HCT116 (cell line): ENCODE measurements around the gene CHMP4B. TPM values are rescaled to one million over a fixed set of nuclear protein-coding genes. Genes with fewer than 3 reads are reported as not detected.

Experiments used
- ATAC-seq: fragments of 200-7000 bp; cut with Tn5 transposase; 2 replicates; pipeline ENCODE4 v1.9.1; 2020; ENCODE audit warnings: mild to moderate bottlenecking, moderate library complexity
- BruUV-seq: library from RNA; stranded (reverse); fragments of 400-500 nt; replicated peaks from 2 replicates; lab custom pipeline; 2021; lab: Mats Ljungman, UMichigan
- CTCF ChIA-PET: fragments of 300-600 bp; sonication (Branson Sonifier 250); formaldehyde crosslinking; loops from one replicate; lab custom pipeline; 2021; ENCODE audit warnings: antibody characterized with exemption; lab: Charles Lee
- POLR2A ChIA-PET: fragments of 300-600, 350-600 bp; sonication (Branson Sonifier 250); formaldehyde crosslinking; loops from one replicate; lab custom pipeline; 2021; ENCODE audit warnings: antibody characterized with exemption; lab: Charles Lee
- RAD21 ChIA-PET, 2 experiments: fragments of 300-600 bp; sonication (Branson Sonifier 250); formaldehyde crosslinking; loops; one replicate each; lab custom pipeline; 2023; ENCODE audit warnings: low total read pairs in 2 of 2; ENCODE audit not compliant: uncharacterized antibody in 2 of 2, unreplicated experiment in 2 of 2, low non-redundant PET in 1 of 2; lab: Charles Lee
- DNase-seq: peaks from one replicate; pipeline ENCODE4 v3.0.0-alpha.2; 2010; ENCODE audit warnings: low read depth, low spot score
- H2AFZ ChIP-seq: fragments of 200-600 bp; shearing (Covaris generic), sonication (generic); 2 replicates; pipeline ENCODE4 v1.6.1; 2017; ENCODE audit warnings: low read depth, mixed run types, mixed read lengths, antibody characterized with exemption, low read length; ENCODE audit not compliant: poor library complexity, severe bottlenecking
- H3K27ac ChIP-seq: 2 replicates; pipeline ENCODE4 v1.5.1; 2012; ENCODE audit warnings: low read depth, low read length
- H3K27me3 ChIP-seq: fragments of 200-600 bp; sonication (generic); 2 replicates; pipeline ENCODE4 v1.6.1; 2016; ENCODE audit warnings: mixed run types, low read length, mixed read lengths; ENCODE audit not compliant: insufficient read depth
- H3K36me3 ChIP-seq, 2 experiments: fragments of 200-500 bp in 1 of 2; fragments of 200-600 bp in 1 of 2; sonication (Bioruptor generic) in 1 of 2; sonication (generic) in 1 of 2; 2 replicates each; pipeline versions ENCODE4 v1.5.1 to v1.6.1; 2014 to 2016; ENCODE audit warnings: low read length in 2 of 2, inconsistent platforms in 1 of 2, mixed read lengths in 1 of 2, mixed run types in 1 of 2; ENCODE audit not compliant: insufficient read depth in 2 of 2, control insufficient read depth in 1 of 2
- H3K4me1 ChIP-seq, 2 experiments: fragments of 200-600 bp in 1 of 2; sonication (generic) in 1 of 2; 2 replicates each; pipeline versions ENCODE4 v1.5.1 to v1.6.1; 2012 to 2017; ENCODE audit warnings: low read length in 2 of 2, inconsistent platforms in 1 of 2, mild to moderate bottlenecking in 1 of 2, mixed read lengths in 1 of 2, mixed run types in 1 of 2, moderate library complexity in 1 of 2; ENCODE audit not compliant: insufficient read depth in 2 of 2, control insufficient read depth in 1 of 2
- H3K4me2 ChIP-seq: fragments of 200-600 bp; sonication (generic); 2 replicates; pipeline ENCODE4 v1.6.1; 2017; ENCODE audit warnings: mixed run types, low read length, mixed read lengths
- H3K4me3 ChIP-seq, 2 experiments: fragments of 200-600 bp in 1 of 2; sonication (generic) in 1 of 2; replicated peaks in 1 of 2; 2 replicates each; pipeline ENCODE4 v1.5.1; 2011 to 2016; ENCODE audit warnings: low read length in 2 of 2, control low read depth in 1 of 2, low read depth in 1 of 2, mild to moderate bottlenecking in 1 of 2, mixed read lengths in 1 of 2, mixed run types in 1 of 2
- H3K79me2 ChIP-seq: fragments of 200-600 bp; sonication (generic); 2 replicates; pipeline ENCODE4 v1.6.1; 2017; ENCODE audit warnings: mild to moderate bottlenecking, mixed run types, low read length, moderate library complexity, mixed read lengths; ENCODE audit not compliant: insufficient read depth
- H3K9ac ChIP-seq: fragments of 200-600 bp; sonication (generic); 2 replicates; pipeline ENCODE4 v1.6.1; 2016; ENCODE audit warnings: low read length, mixed read lengths
- H3K9me2 ChIP-seq: fragments of 200-600 bp; sonication (generic), shearing (Covaris generic); 2 replicates; pipeline ENCODE4 v1.6.1; 2017; ENCODE audit warnings: mixed run types, mild to moderate bottlenecking, moderate library complexity; ENCODE audit not compliant: insufficient read depth
- H3K9me3 ChIP-seq, 2 experiments: fragments of 200-500 bp in 1 of 2; fragments of 200-600 bp in 1 of 2; sonication (Bioruptor generic) in 1 of 2; sonication (generic) in 1 of 2; 2 replicates each; pipeline ENCODE4 v1.6.1; 2014 to 2017; ENCODE audit warnings: low read length in 2 of 2, mixed read lengths in 2 of 2, inconsistent platforms in 1 of 2, low read depth in 1 of 2, mild to moderate bottlenecking in 1 of 2, mixed run types in 1 of 2, moderate library complexity in 1 of 2; ENCODE audit not compliant: control insufficient read depth in 1 of 2, insufficient read depth in 1 of 2
- H4K20me1 ChIP-seq: fragments of 200-600 bp; sonication (generic), shearing (Covaris generic); 2 replicates; pipeline ENCODE4 v1.6.1; 2017; ENCODE audit warnings: mixed run types, mild to moderate bottlenecking, moderate library complexity; ENCODE audit not compliant: insufficient read depth
- CBX3 ChIP-seq: IDR thresholded peaks from 2 replicates; pipeline ENCODE4 v1.6.1; 2012; ENCODE audit warnings: low read depth
- CTCF ChIP-seq, 3 experiments: fragments of 200-600 bp in 1 of 3; sonication (generic) in 1 of 3; IDR thresholded peaks in 2 of 3; conservative IDR thresholded peaks in 1 of 3; 2 replicates each; pipeline ENCODE4 v1.5.1; 2012 to 2017; ENCODE audit warnings: low read depth in 2 of 3, low read length in 2 of 3, antibody characterized with exemption in 1 of 3, borderline replicate concordance in 1 of 3, control low read depth in 1 of 3, mild to moderate bottlenecking in 1 of 3, mixed read lengths in 1 of 3, mixed run types in 1 of 3, moderate library complexity in 1 of 3; ENCODE audit not compliant: insufficient read depth in 1 of 3
- ELF1 ChIP-seq: IDR thresholded peaks from 2 replicates; pipeline ENCODE4 v1.6.1; 2012; ENCODE audit warnings: low read depth, borderline replicate concordance
- FOSL1 ChIP-seq: IDR thresholded peaks from 2 replicates; pipeline ENCODE4 v1.6.1; 2012; ENCODE audit warnings: low read depth
- POLR2AphosphoS5 ChIP-seq: IDR thresholded peaks from 2 replicates; pipeline ENCODE4 v1.6.1; 2011; ENCODE audit warnings: mild to moderate bottlenecking, low read depth, low read length, moderate library complexity
- YY1 ChIP-seq: IDR thresholded peaks from 2 replicates; pipeline ENCODE4 v1.6.1; 2011; ENCODE audit warnings: low read length, low read depth, moderate library complexity, mild to moderate bottlenecking; ENCODE audit not compliant: insufficient replicate concordance; ENCODE audit errors: extremely low read depth
- ZNF274 ChIP-seq: fragments of 200-500 bp; sonication (Bioruptor generic); IDR thresholded peaks from 2 replicates; pipeline ENCODE4 v1.6.1; 2014; ENCODE audit warnings: mild to moderate bottlenecking, low read depth, low read length, inconsistent platforms
- intact Hi-C: fragments of 100-400 bp; cut with micrococcal nuclease; formaldehyde crosslinking; loops from 2 replicates; pipeline ENCODE4 v1.10.0; 2022
- total RNA-seq: library from RNA; stranded (reverse); gene quantifications from one replicate; pipeline ENCODE4 v1.2.1, GENCODE V29; 2021; ENCODE audit not compliant: unreplicated experiment

CHMP4B gene
- total RNA-seq, 1 experiment from 2014 or later, result 56.9 TPM

GRCh38 chr20:33808388-33808787 is 2.8 kb upstream of the CHMP4B start:
- intact Hi-C loops, result no loop called here
- POLR2A ChIA-PET, result no interaction called here

GRCh38 chr20:33810259-33810658 is 889 bp upstream of the CHMP4B start:
- ATAC-seq, result no peak
- ChIA-PET CTCF (interaction anchor here (1.0 kb wide), 1 partner anchor 18 kb away, joined by 3 read pairs; no protein-coding TSS in a partner anchor), POLR2A (interaction anchor here (1.2 kb wide), 1 partner anchor 302 kb away, joined by 6 read pairs; the partner anchor contains the start of gene EIF2S2)

More at GRCh38 chr20:33808388-33808787, 2.8 kb upstream of the CHMP4B start:
- ChIA-PET RAD21 (no interaction called here), CTCF (no interaction called here)
- Histone ChIP-seq H3K4me1 (peaks cover 8 to 31% of the 10 kb centered on the region in 2 experiments), H3K9ac (no peak overlapping the region), H3K27me3 (no peaks in the 10 kb centered on the region), H3K4me3 (no peak overlapping the region), H3K27ac (no peak overlapping the region), H3K36me3 (no peaks in the 10 kb centered on the region; a peak in 1 of 4 replicates), H3K79me2 (peaks cover 21% of the 10 kb centered on the region), H3K4me2 (no peak overlapping the region), H4K20me1 (no peaks in the 10 kb centered on the region), H2AFZ (no peak overlapping the region), H3K9me2 (no peaks in the 10 kb centered on the region), H3K9me3 (no peaks in the 10 kb centered on the region)
- DNase-seq (no peak), ATAC-seq (no peak)
- no peak for TF ChIP-seq FOSL1
- no peak for TF ChIP-seq ELF1
- no peak for TF ChIP-seq CBX3
- no peak for TF ChIP-seq ZNF274
- TF ChIP-seq YY1, result no peak
- no TSS peak for BruUV-seq

More at GRCh38 chr20:33810259-33810658, 889 bp upstream of the CHMP4B start:
- Histone ChIP-seq H3K4me1 (peaks cover 8 to 22% of the 10 kb centered on the region in 2 experiments), H3K9ac (no peak overlapping the region), H3K27me3 (no peaks in the 10 kb centered on the region), H3K79me2 (peaks cover 39% of the 10 kb centered on the region), H3K9me3 (no peaks in the 10 kb centered on the region), H2AFZ (no peak overlapping the region), H3K27ac (no peak overlapping the region), H4K20me1 (no peaks in the 10 kb centered on the region)
- no peak for DNase-seq
- BruUV-seq, result no TSS peak
- TF ChIP-seq FOSL1 (no peak), POLR2AphosphoS5 (no peak), CTCF (IDR thresholded peaks at IDR 0.05 in 2 of 3, conservative IDR thresholded peaks at IDR 0.05 in 1 of 3; ENCODE audit: borderline replicate concordance in 1 of 3, insufficient read depth in 1 of 3, low read depth in 2 of 3, low read length in 2 of 3) (no peak)
- TF ChIP-seq, all 23 proteins: peak for 0
- Histone ChIP-seq H3K9me2 (no peaks in the 10 kb centered on the region), H3K36me3 (no peaks in the 10 kb centered on the region; a peak in 2 of 4 replicates), H3K4me3 (no peak overlapping the region), H3K4me2 (peak overlapping the region; percentile 37; the same call in 1 of the 2 replicates)
- intact Hi-C loops, result no loop called here
- RAD21 ChIA-PET, result no interaction called here
